HG03097 (cell line): ENCODE measurements around the gene FBLN1.

Source experiments
- ATAC-seq: cut with Tn5 transposase; IDR thresholded peaks from one replicate; pipeline ENCODE4 v1.9.1; 2021; ENCODE audit not compliant: unreplicated experiment, low FRiP score

Gene FBLN1

GRCh38 chr22:45563362-45564040 lies 60.8 kb downstream of the FBLN1 start:
- no peak for ATAC-seq

- no peak for ATAC-seq
Observed at GRCh38 chr22:45564349-45565030, 61.8 kb downstream of the FBLN1 start.

GRCh38 chr22:45565171-45565570 lies 62.5 kb downstream of the FBLN1 start:
- no peak for ATAC-seq

- no peak for ATAC-seq
Observed at GRCh38 chr22:45565973-45566372, 63.3 kb downstream of the FBLN1 start.

GRCh38 chr22:45568213-45568612 lies 65.5 kb downstream of the FBLN1 start:
- ATAC-seq: no peak

GRCh38 chr22:45571089-45571488 lies 68.4 kb downstream of the FBLN1 start:
- ATAC-seq: no peak

- no peak for ATAC-seq
Observed at GRCh38 chr22:45572444-45572843, 69.8 kb downstream of the FBLN1 start.

- ATAC-seq: no peak
Observed at GRCh38 chr22:45574069-45574703, 71.5 kb downstream of the FBLN1 start.

- ATAC-seq: no peak
Observed at GRCh38 chr22:45575173-45575572, 72.5 kb downstream of the FBLN1 start.

GRCh38 chr22:45575607-45576272 lies 73.1 kb downstream of the FBLN1 start:
- no peak for ATAC-seq

- ATAC-seq: no peak
Observed at GRCh38 chr22:45576273-45576625, 73.6 kb downstream of the FBLN1 start.

GRCh38 chr22:45576730-45577464 lies 74.2 kb downstream of the FBLN1 start:
- ATAC-seq: no peak

GRCh38 chr22:45577746-45578523 lies 75.3 kb downstream of the FBLN1 start:
- ATAC-seq: no peak

GRCh38 chr22:45578524-45579147 lies 76.0 kb downstream of the FBLN1 start:
- no peak for ATAC-seq

- ATAC-seq: no peak
Observed at GRCh38 chr22:45579306-45579705, 76.6 kb downstream of the FBLN1 start.

- no peak for ATAC-seq
Observed at GRCh38 chr22:45579806-45580725, 77.4 kb downstream of the FBLN1 start.

- no peak for ATAC-seq
Observed at GRCh38 chr22:45580726-45581381, 78.2 kb downstream of the FBLN1 start.

GRCh38 chr22:45581549-45582080 lies 78.9 kb downstream of the FBLN1 start:
- no peak for ATAC-seq
